ENCODE data around the gene RGS9BP.
"Not testable (repeated sequence)": the region's sequence is repeated elsewhere in the genome, so short reads cannot be mapped to it uniquely, and the experiment has no call there.

The RGS9BP gene

GRCh38 chr19:32653599-32653915, 22.1 kb upstream of the RGS9BP start:
- DNase-seq (ENCODE audit: extremely low read depth, low read depth), result no peak
- no peak for TF ChIP-seq CTCF (IDR thresholded peaks at IDR 0.05; ENCODE audit: low read depth, low read length)

GRCh38 chr19:32656379-32656778, 19.3 kb upstream of the RGS9BP start:
- not testable (repeated sequence) for DNase-seq (ENCODE audit: extremely low read depth, low read depth)

GRCh38 chr19:32658075-32658474, 17.6 kb upstream of the RGS9BP start:
- DNase-seq (ENCODE audit: extremely low read depth, low read depth), result no peak
- no peak for TF ChIP-seq CTCF (IDR thresholded peaks at IDR 0.05; ENCODE audit: low read depth, low read length)

- no peak for TF ChIP-seq CTCF (IDR thresholded peaks at IDR 0.05; ENCODE audit: low read depth, low read length)
- no peak for DNase-seq (ENCODE audit: extremely low read depth, low read depth)
Observed at GRCh38 chr19:32658527-32658926, 17.1 kb upstream of the RGS9BP start.

GRCh38 chr19:32661318-32661717, 14.3 kb upstream of the RGS9BP start:
- no peak for DNase-seq (ENCODE audit: extremely low read depth, low read depth)
- no peak for TF ChIP-seq CTCF (IDR thresholded peaks at IDR 0.05; ENCODE audit: low read depth, low read length)

GRCh38 chr19:32662186-32662585, 13.5 kb upstream of the RGS9BP start:
- DNase-seq (ENCODE audit: extremely low read depth, low read depth), result no peak
- TF ChIP-seq CTCF (IDR thresholded peaks at IDR 0.05; ENCODE audit: low read depth, low read length), result no peak

- no peak for TF ChIP-seq CTCF (IDR thresholded peaks at IDR 0.05; ENCODE audit: low read depth, low read length)
- no peak for DNase-seq (ENCODE audit: extremely low read depth, low read depth)
Observed at GRCh38 chr19:32666084-32666483, 9.6 kb upstream of the RGS9BP start.

GRCh38 chr19:32669310-32669709, 6.3 kb upstream of the RGS9BP start:
- no peak for DNase-seq (ENCODE audit: extremely low read depth, low read depth)
- TF ChIP-seq CTCF (IDR thresholded peaks at IDR 0.05; ENCODE audit: low read depth, low read length), result no peak

Data from AG09319 (cell line).